Stimulated activated CD4-positive, alpha-beta T cell treated with anti-CD3 and anti-CD28 coated beads, TNF-alpha, amount 100 ng/mL, for 4 hours (primary cell): ENCODE measurements around the gene ADRA2A.

Source experiments
- DNase-seq, 3 experiments: peaks; one replicate each; pipeline ENCODE4 v3.0.0-alpha.2; 2020; ENCODE audit warnings: low read depth in 3 of 3

The ADRA2A gene

GRCh38 chr10:111076682-111077478 lies at the start of gene ADRA2A:
TSS of gene ADRA2A (plus strand) at chr10:111077029. CDS start at chr10:111077997, 968 bp downstream.
- DNase-seq: no peak

GRCh38 chr10:111030042-111030750 lies 46.6 kb upstream of the ADRA2A start:
- DNase-seq: no peak

DNA sequence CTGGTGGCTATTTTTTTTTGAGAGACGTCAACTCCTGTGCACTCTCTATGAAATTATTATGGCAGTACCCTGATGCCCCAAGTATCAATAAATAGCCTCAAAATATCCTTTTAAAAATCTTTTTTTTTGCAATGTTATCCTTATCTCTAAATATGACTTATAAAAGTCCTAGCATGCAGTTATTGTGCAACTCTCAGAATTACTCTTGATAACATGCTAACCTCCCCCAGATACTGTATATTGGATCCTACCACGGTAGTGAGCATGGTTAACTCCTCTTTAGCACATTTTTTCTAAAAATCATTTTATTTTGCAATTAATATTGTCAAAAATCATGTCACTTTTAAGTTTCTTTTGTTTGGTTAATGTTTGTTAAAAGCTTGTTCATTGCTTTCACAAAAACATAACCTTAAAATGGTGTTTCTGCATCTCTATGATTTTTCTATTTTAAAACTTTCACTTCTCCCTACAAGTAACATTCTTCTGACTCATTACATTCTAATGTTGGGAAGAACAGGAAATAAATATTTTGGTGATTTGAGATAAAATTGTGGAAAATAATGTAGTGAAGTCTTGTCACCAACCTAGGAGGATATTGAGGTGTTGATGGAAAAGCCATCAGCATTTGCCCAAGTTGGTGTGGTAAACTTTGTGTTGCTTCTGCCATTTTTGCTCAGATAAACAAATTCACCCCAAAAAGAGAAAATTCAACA lies 42.1 kb upstream of the ADRA2A start:
- DNase-seq: no peak

DNA sequence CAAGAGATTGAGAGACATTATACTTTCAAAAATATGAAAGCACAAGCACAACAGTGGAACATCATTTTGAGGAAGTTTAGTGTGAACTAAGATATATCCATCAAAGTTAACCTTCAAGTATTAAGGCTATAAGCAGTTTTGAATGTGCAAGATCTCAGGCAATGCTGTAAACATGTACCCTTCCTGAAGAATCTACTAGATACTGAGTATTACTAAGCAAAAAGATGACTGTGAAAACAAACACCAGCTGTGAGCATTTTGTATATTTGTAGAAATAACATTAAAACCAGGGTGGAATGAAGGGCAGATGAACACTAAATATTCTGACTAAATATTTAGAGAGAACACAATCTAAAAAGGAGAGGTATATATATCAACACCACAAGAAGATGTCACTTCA lies 41.3 kb upstream of the ADRA2A start:
- no peak for DNase-seq

GRCh38 chr10:111037858-111038257 lies 39.0 kb upstream of the ADRA2A start:
- no peak for DNase-seq

DNA sequence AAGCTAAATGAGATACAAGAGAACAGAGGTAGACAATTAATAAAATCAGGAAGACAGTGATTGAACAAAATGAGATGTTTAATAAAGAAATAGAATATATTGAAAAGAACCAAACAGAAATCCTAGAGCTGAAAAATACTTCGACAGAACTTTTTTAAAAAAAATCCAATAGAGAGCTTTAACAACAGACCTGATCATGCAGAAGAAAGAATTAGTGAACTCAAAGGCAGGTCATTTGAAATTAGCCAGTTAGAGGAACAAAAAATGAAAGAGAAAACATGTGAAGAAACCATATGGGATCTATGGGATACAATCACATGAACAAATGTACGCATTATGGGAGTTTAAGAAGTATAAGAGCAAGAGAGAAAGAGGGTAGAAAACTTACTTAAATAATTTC lies 37.3 kb upstream of the ADRA2A start:
- no peak for DNase-seq

- DNase-seq: no peak
These were observed 19.8 kb upstream of the ADRA2A start for GRCh38 chr10:111057006-111057405.

GRCh38 chr10:111063471-111063870 lies 13.4 kb upstream of the ADRA2A start:
- no peak for DNase-seq

- DNase-seq: no peak
These were observed 4.6 kb upstream of the ADRA2A start for GRCh38 chr10:111072232-111072631.

GRCh38 chr10:111075577-111076185 lies 1.1 kb upstream of the ADRA2A start:
- DNase-seq: no peak

GRCh38 chr10:111076191-111076681 lies 593 bp upstream of the ADRA2A start:
- DNase-seq: peak in 1 of 3 experiments; percentile 26

DNA sequence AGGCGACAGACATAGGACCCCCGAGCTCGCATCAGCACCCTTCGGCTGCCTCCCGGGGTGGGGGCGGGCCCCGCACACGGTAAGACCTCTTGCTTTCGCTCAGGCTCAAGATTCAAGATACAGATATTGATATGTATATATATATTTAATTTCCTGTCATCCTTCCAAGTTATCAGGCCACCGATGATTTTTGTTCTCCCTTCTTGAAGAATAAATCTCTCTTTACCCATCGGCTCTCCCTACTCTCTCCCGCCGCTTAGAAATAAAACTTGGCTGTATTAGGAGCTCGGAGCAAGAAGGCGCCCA lies 603 bp downstream of the ADRA2A start:
- DNase-seq: no peak

DNA sequence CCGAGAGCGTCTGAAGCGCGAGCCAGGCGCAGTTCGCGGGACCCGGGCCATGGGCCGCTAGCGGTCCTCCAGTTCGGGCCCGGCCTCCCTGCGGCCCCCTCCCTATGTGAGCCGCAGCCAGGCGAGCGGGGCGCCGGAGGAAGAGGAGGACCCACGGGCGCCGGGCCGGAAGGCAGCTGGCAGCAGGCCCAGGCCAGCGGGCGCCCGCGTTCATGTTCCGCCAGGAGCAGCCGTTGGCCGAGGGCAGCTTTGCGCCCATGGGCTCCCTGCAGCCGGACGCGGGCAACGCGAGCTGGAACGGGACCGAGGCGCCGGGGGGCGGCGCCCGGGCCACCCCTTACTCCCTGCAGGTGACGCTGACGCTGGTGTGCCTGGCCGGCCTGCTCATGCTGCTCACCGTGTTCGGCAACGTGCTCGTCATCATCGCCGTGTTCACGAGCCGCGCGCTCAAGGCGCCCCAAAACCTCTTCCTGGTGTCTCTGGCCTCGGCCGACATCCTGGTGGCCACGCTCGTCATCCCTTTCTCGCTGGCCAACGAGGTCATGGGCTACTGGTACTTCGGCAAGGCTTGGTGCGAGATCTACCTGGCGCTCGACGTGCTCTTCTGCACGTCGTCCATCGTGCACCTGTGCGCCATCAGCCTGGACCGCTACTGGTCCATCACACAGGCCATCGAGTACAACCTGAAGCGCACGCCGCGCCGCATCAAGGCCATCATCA lies 1.1 kb downstream of the ADRA2A start:
- DNase-seq: no peak

GRCh38 chr10:111078505-111079185 lies 1.8 kb downstream of the ADRA2A start:
- DNase-seq: no peak

DNA sequence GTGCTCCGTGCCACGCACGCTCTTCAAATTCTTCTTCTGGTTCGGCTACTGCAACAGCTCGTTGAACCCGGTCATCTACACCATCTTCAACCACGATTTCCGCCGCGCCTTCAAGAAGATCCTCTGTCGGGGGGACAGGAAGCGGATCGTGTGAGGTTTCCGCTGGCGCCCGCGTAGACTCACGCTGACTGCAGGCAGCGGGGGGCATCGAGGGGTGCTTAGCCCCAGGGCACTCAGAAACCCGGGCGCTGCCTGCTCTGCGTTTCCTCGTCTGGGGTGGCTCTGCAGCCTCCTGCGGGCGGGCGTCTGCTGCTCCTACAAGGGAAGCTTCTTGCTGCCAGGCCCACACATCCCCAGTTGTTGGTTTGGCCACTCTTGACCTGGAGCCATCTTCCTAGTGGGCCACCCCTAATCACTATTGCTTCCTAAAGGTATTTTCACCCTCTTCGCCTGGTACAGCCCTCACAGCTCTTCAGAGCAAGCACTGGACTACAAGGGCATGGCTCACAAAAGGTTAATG lies 2.5 kb downstream of the ADRA2A start:
- no peak for DNase-seq

DNA sequence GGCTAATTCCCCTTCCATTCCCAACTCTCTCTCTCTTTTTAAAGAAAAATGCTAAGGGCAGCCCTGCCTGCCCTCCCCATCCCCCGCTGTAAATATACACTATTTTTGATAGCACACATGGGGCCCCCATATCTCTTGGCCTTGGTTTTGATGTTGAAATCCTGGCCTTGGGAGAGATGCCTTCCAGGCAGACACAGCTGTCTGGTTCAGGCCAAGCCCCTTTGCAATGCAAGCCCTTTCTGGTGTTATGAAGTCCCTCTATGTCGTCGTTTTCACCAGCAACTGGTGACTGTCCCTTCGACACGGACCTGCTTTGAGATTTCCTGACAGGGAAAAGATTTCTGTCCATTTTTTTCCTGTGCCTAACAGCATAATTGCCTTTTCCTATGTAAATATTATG lies 3.0 kb downstream of the ADRA2A start:
- DNase-seq: no peak

- no peak for DNase-seq
These were observed 3.4 kb downstream of the ADRA2A start for GRCh38 chr10:111080224-111080623.

GRCh38 chr10:111081595-111081994 lies 4.8 kb downstream of the ADRA2A start:
- DNase-seq: no peak

DNA sequence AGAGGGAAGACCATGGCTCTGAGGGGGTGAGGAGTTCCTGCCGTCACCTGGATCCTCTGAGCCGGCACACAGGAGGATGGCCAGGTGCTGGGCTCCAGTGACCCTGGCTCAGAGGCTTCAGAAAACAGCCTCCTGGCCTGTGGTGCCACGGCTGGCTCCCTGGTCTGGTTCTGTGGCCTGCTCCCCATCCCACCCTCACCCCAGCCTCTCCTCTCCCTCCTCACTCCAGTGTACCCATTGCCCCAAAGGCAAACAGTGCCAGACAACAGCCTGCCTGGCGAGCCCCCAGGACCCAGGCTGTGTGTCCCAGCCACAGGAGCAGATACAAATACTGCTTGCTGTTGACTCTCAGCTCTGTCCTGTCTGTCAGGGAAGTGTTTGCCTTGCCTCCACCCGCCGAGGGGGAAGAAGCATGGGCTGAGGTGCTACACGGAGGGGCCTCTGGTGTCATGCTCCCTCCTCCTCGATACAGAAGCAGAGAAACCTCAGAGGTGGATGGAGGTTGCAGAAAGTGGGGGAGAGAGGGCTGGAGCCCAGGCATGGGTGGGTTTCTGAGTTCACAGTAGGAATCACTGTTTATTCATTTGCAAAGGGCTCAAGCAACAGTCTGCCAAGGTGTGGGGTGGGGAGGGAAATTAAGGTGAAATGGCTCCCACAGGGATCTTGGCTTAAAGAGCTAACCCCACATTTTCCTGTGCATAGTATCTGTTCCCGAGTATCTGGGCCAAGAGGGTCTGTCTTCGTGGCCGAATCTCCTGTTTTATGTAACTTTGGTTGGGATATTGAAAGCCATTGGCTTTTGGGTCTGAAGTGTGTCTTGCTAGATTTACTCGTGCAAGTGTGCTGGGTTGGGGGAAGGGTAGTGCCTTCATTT lies 5.5 kb downstream of the ADRA2A start:
- DNase-seq: no peak
